ENCODE measurements around the gene LRRN4CL.
"Not testable (repeated sequence)": the region's sequence is repeated elsewhere in the genome, so short reads cannot be mapped to it uniquely, and the experiment has no call there.

The LRRN4CL gene

GRCh38 chr11:62687508-62688396 lies 1.6 kb downstream of the LRRN4CL start:
- H3K27ac ChIP-seq (ENCODE audit: low read depth, low read length) = peak overlapping the region; percentile 60
- peaks cover 0 to 9% of the 10 kb centered on the region in 2 donors for H3K27me3 ChIP-seq (ENCODE audit: control insufficient read depth in 1 of 2, insufficient read depth in 2 of 2, low read length in 2 of 2)
- H3K36me3 ChIP-seq (ENCODE audit: insufficient read depth, low read length) = peaks cover 14% of the 10 kb centered on the region
- peak overlapping the region; percentile 5 to 44 for H3K4me3 ChIP-seq (ENCODE audit: low read depth in 1 of 2, low read length in 2 of 2)
- no peak overlapping the region for H3K9ac ChIP-seq (ENCODE audit: low read length)
- peaks cover 11% of the 10 kb centered on the region for H3K4me1 ChIP-seq (ENCODE audit: insufficient read depth, low read length)
- no peaks in the 10 kb centered on the region for H3K9me3 ChIP-seq (ENCODE audit: low read length)

GRCh38 chr11:62682518-62682917 lies 6.8 kb downstream of the LRRN4CL start:
- H3K9ac ChIP-seq (ENCODE audit: low read length) = no peak overlapping the region
- no peak overlapping the region for H3K4me3 ChIP-seq (ENCODE audit: low read depth in 1 of 2, low read length in 2 of 2)
- no peaks in the 10 kb centered on the region for H3K9me3 ChIP-seq (ENCODE audit: low read length)
- peaks cover 4% of the 10 kb centered on the region for H3K36me3 ChIP-seq (ENCODE audit: insufficient read depth, low read length)
- H3K27ac ChIP-seq (ENCODE audit: low read depth, low read length) = no peak overlapping the region
- peaks cover 0 to under 1% of the 10 kb centered on the region in 2 donors for H3K27me3 ChIP-seq (ENCODE audit: control insufficient read depth in 1 of 2, insufficient read depth in 2 of 2, low read length in 2 of 2)
- H3K4me1 ChIP-seq (ENCODE audit: insufficient read depth, low read length) = peaks cover 9% of the 10 kb centered on the region

- Histone ChIP-seq H3K9me3 (ENCODE audit: low read length) (no peaks in the 10 kb centered on the region), H3K4me1 (ENCODE audit: insufficient read depth, low read length) (peaks cover 10% of the 10 kb centered on the region), H3K27ac (ENCODE audit: low read depth, low read length) (no peak overlapping the region), H3K4me3 (ENCODE audit: low read depth in 1 of 2, low read length in 2 of 2) (no peak overlapping the region), H3K36me3 (ENCODE audit: insufficient read depth, low read length) (peaks cover 17% of the 10 kb centered on the region), H3K27me3 (ENCODE audit: control insufficient read depth in 1 of 2, insufficient read depth in 2 of 2, low read length in 2 of 2) (no peaks in the 10 kb centered on the region), H3K9ac (ENCODE audit: low read length) (no peak overlapping the region)
Observed at GRCh38 chr11:62680825-62681240, 8.5 kb downstream of the LRRN4CL start.

GRCh38 chr11:62678770-62679696 lies 10.3 kb downstream of the LRRN4CL start, which contains the start of gene UBXN1:
TSS of gene UBXN1 (minus strand) at chr11:62679073. CDS start at chr11:62678923, 150 bp downstream.
- peak within 1 kb of the TSS; percentile 84 for H3K9ac ChIP-seq (ENCODE audit: low read length)
- H3K4me1 ChIP-seq (ENCODE audit: insufficient read depth, low read length) = peaks cover 10% of the 10 kb centered on the region
- H3K27ac ChIP-seq (ENCODE audit: low read depth, low read length) = peak within 1 kb of the TSS; percentile 89
- H3K36me3 ChIP-seq (ENCODE audit: insufficient read depth, low read length) = peaks cover 17% of the 10 kb centered on the region
- H3K4me3 ChIP-seq (ENCODE audit: low read depth in 1 of 2, low read length in 2 of 2) = peak within 1 kb of the TSS; percentile 67 to 88
- H3K9me3 ChIP-seq (ENCODE audit: low read length) = no peaks in the 10 kb centered on the region
- no peaks in the 10 kb centered on the region for H3K27me3 ChIP-seq (ENCODE audit: control insufficient read depth in 1 of 2, insufficient read depth in 2 of 2, low read length in 2 of 2)

- peak overlapping the region; percentile 67 to 88 for H3K4me3 ChIP-seq (ENCODE audit: low read depth in 1 of 2, low read length in 2 of 2)
- H3K9ac ChIP-seq (ENCODE audit: low read length) = peak overlapping the region; percentile 84
- peaks cover 17% of the 10 kb centered on the region for H3K36me3 ChIP-seq (ENCODE audit: insufficient read depth, low read length)
- H3K27ac ChIP-seq (ENCODE audit: low read depth, low read length) = peak overlapping the region; percentile 89
- no peaks in the 10 kb centered on the region for H3K9me3 ChIP-seq (ENCODE audit: low read length)
- H3K27me3 ChIP-seq (ENCODE audit: control insufficient read depth in 1 of 2, insufficient read depth in 2 of 2, low read length in 2 of 2) = no peaks in the 10 kb centered on the region
- peaks cover 12% of the 10 kb centered on the region for H3K4me1 ChIP-seq (ENCODE audit: insufficient read depth, low read length)
Observed at GRCh38 chr11:62678433-62678769, 10.9 kb downstream of the LRRN4CL start.

GRCh38 chr11:62677714-62678113 lies 11.6 kb downstream of the LRRN4CL start:
- Histone ChIP-seq H3K27me3 (ENCODE audit: control insufficient read depth in 1 of 2, insufficient read depth in 2 of 2, low read length in 2 of 2) (no peaks in the 10 kb centered on the region), H3K4me1 (ENCODE audit: insufficient read depth, low read length) (peaks cover 19% of the 10 kb centered on the region), H3K9me3 (ENCODE audit: low read length) (no peaks in the 10 kb centered on the region), H3K36me3 (ENCODE audit: insufficient read depth, low read length) (peaks cover 17% of the 10 kb centered on the region), H3K27ac (ENCODE audit: low read depth, low read length) (no peak overlapping the region), H3K9ac (ENCODE audit: low read length) (peak overlapping the region; percentile 84), H3K4me3 (ENCODE audit: low read depth in 1 of 2, low read length in 2 of 2) (peak overlapping the region in 1 of 2 donors; percentile 88)

- peaks cover 22% of the 10 kb centered on the region for H3K4me1 ChIP-seq (ENCODE audit: insufficient read depth, low read length)
- no peaks in the 10 kb centered on the region for H3K27me3 ChIP-seq (ENCODE audit: control insufficient read depth in 1 of 2, insufficient read depth in 2 of 2, low read length in 2 of 2)
- H3K27ac ChIP-seq (ENCODE audit: low read depth, low read length) = no peak overlapping the region
- H3K9me3 ChIP-seq (ENCODE audit: low read length) = no peaks in the 10 kb centered on the region
- H3K36me3 ChIP-seq (ENCODE audit: insufficient read depth, low read length) = peaks cover 17% of the 10 kb centered on the region
- H3K4me3 ChIP-seq (ENCODE audit: low read depth in 1 of 2, low read length in 2 of 2) = no peak overlapping the region
- H3K9ac ChIP-seq (ENCODE audit: low read length) = no peak overlapping the region
Observed at GRCh38 chr11:62677156-62677555, 12.2 kb downstream of the LRRN4CL start.

GRCh38 chr11:62676698-62677097 lies 12.6 kb downstream of the LRRN4CL start:
- H3K4me1 ChIP-seq (ENCODE audit: insufficient read depth, low read length) = peaks cover 22% of the 10 kb centered on the region
- H3K4me3 ChIP-seq (ENCODE audit: low read depth in 1 of 2, low read length in 2 of 2) = no peak overlapping the region
- H3K27me3 ChIP-seq (ENCODE audit: control insufficient read depth in 1 of 2, insufficient read depth in 2 of 2, low read length in 2 of 2) = no peaks in the 10 kb centered on the region
- no peak overlapping the region for H3K27ac ChIP-seq (ENCODE audit: low read depth, low read length)
- peaks cover 17% of the 10 kb centered on the region for H3K36me3 ChIP-seq (ENCODE audit: insufficient read depth, low read length)
- no peak overlapping the region for H3K9ac ChIP-seq (ENCODE audit: low read length)
- H3K9me3 ChIP-seq (ENCODE audit: low read length) = no peaks in the 10 kb centered on the region

GRCh38 chr11:62675415-62675814 lies 13.9 kb downstream of the LRRN4CL start:
- not testable (repeated sequence) for H3K27ac ChIP-seq (ENCODE audit: low read depth, low read length); H3K9ac ChIP-seq (ENCODE audit: low read length); H3K4me3 ChIP-seq (ENCODE audit: low read depth in 1 of 2, low read length in 2 of 2); H3K27me3 ChIP-seq (ENCODE audit: control insufficient read depth in 1 of 2, insufficient read depth in 2 of 2, low read length in 2 of 2); H3K9me3 ChIP-seq (ENCODE audit: low read length)
- Histone ChIP-seq H3K36me3 (ENCODE audit: insufficient read depth, low read length) (peaks cover 17% of the 10 kb centered on the region), H3K4me1 (ENCODE audit: insufficient read depth, low read length) (peaks cover 22% of the 10 kb centered on the region)

GRCh38 chr11:62673196-62673525 lies 16.2 kb downstream of the LRRN4CL start:
- no peak overlapping the region for H3K9ac ChIP-seq (ENCODE audit: low read length)
- no peak overlapping the region for H3K27ac ChIP-seq (ENCODE audit: low read depth, low read length)
- H3K4me3 ChIP-seq (ENCODE audit: low read depth in 1 of 2, low read length in 2 of 2) = no peak overlapping the region
- peaks cover 19% of the 10 kb centered on the region for H3K4me1 ChIP-seq (ENCODE audit: insufficient read depth, low read length)
- no peaks in the 10 kb centered on the region for H3K9me3 ChIP-seq (ENCODE audit: low read length)
- no peaks in the 10 kb centered on the region for H3K27me3 ChIP-seq (ENCODE audit: control insufficient read depth in 1 of 2, insufficient read depth in 2 of 2, low read length in 2 of 2)
- peaks cover 17% of the 10 kb centered on the region for H3K36me3 ChIP-seq (ENCODE audit: insufficient read depth, low read length)

GRCh38 chr11:62671608-62672389 lies 17.5 kb downstream of the LRRN4CL start, which contains the start of the genes LBHD1 and UQCC3:
TSS of gene LBHD1 (minus strand) at chr11:62672267. CDS start at chr11:62670031, 2,236 bp downstream.
TSS of gene UQCC3 (plus strand) at chr11:62671673. CDS start at chr11:62671746, 73 bp downstream.
- Histone ChIP-seq H3K36me3 (ENCODE audit: insufficient read depth, low read length) (peaks cover 15% of the 10 kb centered on the region), H3K4me1 (ENCODE audit: insufficient read depth, low read length) (peaks cover 24% of the 10 kb centered on the region), H3K27me3 (ENCODE audit: control insufficient read depth in 1 of 2, insufficient read depth in 2 of 2, low read length in 2 of 2) (no peaks in the 10 kb centered on the region), H3K9ac (ENCODE audit: low read length) (peak within 1 kb of the TSS; percentile 62), H3K9me3 (ENCODE audit: low read length) (no peaks in the 10 kb centered on the region), H3K4me3 (ENCODE audit: low read depth in 1 of 2, low read length in 2 of 2) (peak within 1 kb of the TSS; percentile 43 to 64), H3K27ac (ENCODE audit: low read depth, low read length) (peak within 1 kb of the TSS; percentile 94)

Data from muscle layer of colon (tissue), 2 donors.